D721Med (cell line): Measurements from ENCODE around the gene SIRPB1.

ENCODE experiments used
- DNase-seq: peaks from one replicate; pipeline ENCODE4 v3.0.0; 2011; ENCODE audit warnings: low spot score; ENCODE audit not compliant: insufficient read length
- FAIRE-seq: peaks from 2 replicates; lab custom pipeline; 2011; peaks lifted over from hg19 to GRCh38; lab: Jason Lieb, UNC
- CTCF ChIP-seq: IDR thresholded peaks from 2 replicates; pipeline ENCODE4 v1.5.1; 2012; ENCODE audit warnings: mild to moderate bottlenecking, control low read depth; ENCODE audit not compliant: insufficient read depth; ENCODE audit errors: missing control alignments

The SIRPB1 gene

GRCh38 chr20:1661542-1662299, 41.9 kb upstream of the SIRPB1 start:
- TF ChIP-seq CTCF = no peak
- FAIRE-seq = no peak
- DNase-seq = no peak

GRCh38 chr20:1660246-1660645, 40.4 kb upstream of the SIRPB1 start:
- FAIRE-seq = no peak
- DNase-seq = no peak
- no peak for TF ChIP-seq CTCF

- no peak for TF ChIP-seq CTCF
- FAIRE-seq (no peak), DNase-seq (no peak)
Observed at GRCh38 chr20:1657556-1658334, 37.9 kb upstream of the SIRPB1 start, which contains the start of gene SIRPG. Gene SIRPG, minus strand, starts transcription at chr20:1657779. Its CDS starts 65 bp downstream, at chr20:1657714.

GRCh38 chr20:1656844-1657243, 37.0 kb upstream of the SIRPB1 start:
- no peak for TF ChIP-seq CTCF
- no peak for DNase-seq
- no peak for FAIRE-seq

- DNase-seq (no peak), FAIRE-seq (no peak)
- TF ChIP-seq CTCF = no peak
Observed at GRCh38 chr20:1654996-1655395, 35.2 kb upstream of the SIRPB1 start.

- DNase-seq (no peak), FAIRE-seq (no peak)
- no peak for TF ChIP-seq CTCF
Observed at GRCh38 chr20:1652960-1653359, 33.2 kb upstream of the SIRPB1 start.
